IMR-90 (cell line): ENCODE measurements around the gene KIF5C. TPM values are rescaled to one million over a fixed set of nuclear protein-coding genes. Genes with fewer than 3 reads are reported as not detected.

Source experiments
- ATAC-seq: fragments of 200-7000 bp; cut with Tn5 transposase; 2 replicates; pipeline ENCODE4 v1.9.1; 2020; ENCODE audit warnings: low read depth, mild to moderate bottlenecking, moderate library complexity
- BruUV-seq: library from RNA; stranded (reverse); fragments of 400-500 nt; replicated peaks from 2 replicates; lab custom pipeline; 2021; lab: Mats Ljungman, UMichigan
- CTCF ChIA-PET: fragments of 300-600 bp; formaldehyde crosslinking; extraction: SDS; loops from one replicate; lab custom pipeline; 2021; ENCODE audit warnings: antibody characterized with exemption; lab: Yijun Ruan, JAX
- POLR2A ChIA-PET: fragments of 300-600 bp; sonication (Branson Sonifier 250); formaldehyde crosslinking; loops from one replicate; lab custom pipeline; 2022; ENCODE audit warnings: antibody characterized with exemption; ENCODE audit not compliant: unreplicated experiment; lab: Charles Lee
- DNase-seq: peaks from one replicate; pipeline ENCODE4 v3.0.0; 2013
- H2AFZ ChIP-seq: replicated peaks from 2 replicates; pipeline ENCODE3; 2013; ENCODE audit warnings: low read length, mild to moderate bottlenecking; ENCODE audit not compliant: poor library complexity
- H2AK5ac ChIP-seq: 2 replicates; pipeline ENCODE4 v1.6.1; 2013; ENCODE audit warnings: low read depth, low read length, inconsistent platforms
- H2AK9ac ChIP-seq: replicated peaks from 2 replicates; pipeline ENCODE3; 2013; ENCODE audit warnings: mild to moderate bottlenecking, low read depth, low read length, moderate library complexity; ENCODE audit not compliant: poor library complexity
- H2BK120ac ChIP-seq: 2 replicates; pipeline ENCODE4 v1.6.1; 2013; ENCODE audit warnings: low read depth, low read length, inconsistent platforms
- H2BK15ac ChIP-seq: 3 replicates; pipeline ENCODE4 v1.6.1; 2013; ENCODE audit warnings: low read depth, low read length, inconsistent platforms
- H2BK20ac ChIP-seq: 2 replicates; pipeline ENCODE4 v1.6.1; 2013; ENCODE audit warnings: low read depth, mild to moderate bottlenecking, inconsistent platforms, low read length, moderate library complexity
- H2BK5ac ChIP-seq: 2 replicates; pipeline ENCODE4 v1.6.1; 2013; ENCODE audit warnings: mild to moderate bottlenecking, low read depth, low read length, inconsistent platforms; ENCODE audit not compliant: poor library complexity, severe bottlenecking
- H3K14ac ChIP-seq: replicated peaks from 2 replicates; pipeline ENCODE4 v1.6.1; 2013; ENCODE audit warnings: low read depth, low read length, inconsistent platforms
- H3K18ac ChIP-seq: 2 replicates; pipeline ENCODE4 v1.6.1; 2013; ENCODE audit warnings: low read depth, low read length, control low read depth
- H3K23ac ChIP-seq: 2 replicates; pipeline ENCODE4 v1.6.1; 2013; ENCODE audit warnings: low read depth, low read length, inconsistent platforms
- H3K27ac ChIP-seq: 2 replicates; pipeline ENCODE4 v1.5.1; 2013; ENCODE audit warnings: mild to moderate bottlenecking, control low read depth, low read length; ENCODE audit not compliant: insufficient read depth
- H3K27me3 ChIP-seq: 2 replicates; pipeline ENCODE4 v1.6.1; 2013; ENCODE audit warnings: low read length; ENCODE audit not compliant: control insufficient read depth, insufficient read depth
- H3K36me3 ChIP-seq: 2 replicates; pipeline ENCODE4 v1.6.1; 2013; ENCODE audit warnings: low read length, mixed read lengths; ENCODE audit not compliant: control insufficient read depth, insufficient read depth
- H3K4ac ChIP-seq: 2 replicates; pipeline ENCODE4 v1.6.1; 2013; ENCODE audit warnings: low read depth, low read length, inconsistent platforms
- H3K4me1 ChIP-seq: 2 replicates; pipeline ENCODE4 v1.6.1; 2013; ENCODE audit warnings: low read length, mixed read lengths; ENCODE audit not compliant: control insufficient read depth, insufficient read depth
- H3K4me2 ChIP-seq: 2 replicates; pipeline ENCODE4 v1.6.1; 2013; ENCODE audit warnings: low read depth, mild to moderate bottlenecking, control low read depth, low read length, moderate library complexity
- H3K4me3 ChIP-seq: 2 replicates; pipeline ENCODE4 v1.5.1; 2013; ENCODE audit warnings: low read depth, mild to moderate bottlenecking, control low read depth, low read length, moderate library complexity; ENCODE audit not compliant: insufficient read depth
- H3K56ac ChIP-seq: 2 replicates; pipeline ENCODE4 v1.6.1; 2013; ENCODE audit warnings: low read length, inconsistent platforms; ENCODE audit not compliant: insufficient read depth; ENCODE audit errors: extremely low read depth
- H3K79me1 ChIP-seq, 2 experiments: 2 replicates each; pipeline ENCODE4 v1.6.1; 2013; ENCODE audit warnings: low read length in 2 of 2, inconsistent platforms in 1 of 2, low read depth in 1 of 2
- H3K9ac ChIP-seq: 2 replicates; pipeline ENCODE4 v1.6.1; 2013; ENCODE audit warnings: low read depth, low read length, control low read depth
- H3K9me1 ChIP-seq: 2 replicates; pipeline ENCODE4 v1.6.1; 2013; ENCODE audit warnings: low read length, inconsistent platforms; ENCODE audit not compliant: insufficient read depth
- H3K9me3 ChIP-seq: 2 replicates; pipeline ENCODE4 v1.6.1; 2013; ENCODE audit warnings: low read length; ENCODE audit not compliant: control insufficient read depth, insufficient read depth
- H4K20me1 ChIP-seq: 2 replicates; pipeline ENCODE4 v1.6.1; 2013; ENCODE audit warnings: low read length, inconsistent platforms; ENCODE audit not compliant: insufficient read depth
- H4K5ac ChIP-seq: 2 replicates; pipeline ENCODE4 v1.6.1; 2013; ENCODE audit warnings: mild to moderate bottlenecking, low read depth, low read length, control low read depth
- H4K8ac ChIP-seq, 2 experiments: 2 replicates each; pipeline ENCODE4 v1.6.1; 2013; ENCODE audit warnings: low read depth in 2 of 2, low read length in 2 of 2, control low read depth in 1 of 2, inconsistent platforms in 1 of 2
- H4K91ac ChIP-seq: 2 replicates; pipeline ENCODE4 v1.6.1; 2013; ENCODE audit warnings: low read depth, low read length, inconsistent platforms; ENCODE audit not compliant: insufficient read depth
- RFX5 ChIP-seq: IDR thresholded peaks from 2 replicates; pipeline ENCODE4 v1.8.0; 2012; ENCODE audit warnings: low read depth, mild to moderate bottlenecking, low read length, moderate library complexity
- WGBS, 2 experiments: methylation state at CpG; one replicate each; pipeline versions ENCODE4 v1.1.5 to v1.1.7; 2013; ENCODE audit warnings: missing lambda C conversion rate in 2 of 2; ENCODE audit not compliant: insufficient read length in 1 of 2; ENCODE audit errors: extremely low coverage in 2 of 2; 5-methylcytosine and 5-hydroxymethylcytosine counted together
- dilution Hi-C: fragments of 300-500 bp; cut with HindIII; formaldehyde crosslinking; loops from one replicate; pipeline ENCODE4 v1.14.3; 2018; ENCODE audit warnings: low sequenced_read_pairs; ENCODE audit not compliant: unreplicated experiment
- in situ Hi-C: fragments of 300-500 bp; cut with MboI; formaldehyde crosslinking; loops from 3 replicates; pipeline ENCODE4 v1.14.3; 2019; ENCODE audit warnings: low sequenced_read_pairs, inconsistent platforms, mixed read lengths
- intact Hi-C: fragments of 100-400 bp; cut with micrococcal nuclease; formaldehyde crosslinking; loops from 2 replicates; pipeline ENCODE4 v1.10.0; 2022
- polyA plus RNA-seq, 3 experiments: library from polyadenylated mRNA; depleted of rRNA; stranded (reverse); fragments of >200 nt; gene quantifications; 2 replicates each; pipeline ENCODE4 v1.2.3, GENCODE V29; 2012; ENCODE audit warnings: low replicate concordance in 1 of 3
- total RNA-seq: library from RNA; depleted of rRNA; stranded (reverse); fragments of >200 nt; gene quantifications from 2 replicates; pipeline ENCODE4 v1.2.3, GENCODE V29; 2012

The KIF5C gene
- total and polyA plus RNA-seq, 2 of the 4 experiments (the other 2 are of a cell fraction): 0.10 to 0.18 TPM

DNA sequence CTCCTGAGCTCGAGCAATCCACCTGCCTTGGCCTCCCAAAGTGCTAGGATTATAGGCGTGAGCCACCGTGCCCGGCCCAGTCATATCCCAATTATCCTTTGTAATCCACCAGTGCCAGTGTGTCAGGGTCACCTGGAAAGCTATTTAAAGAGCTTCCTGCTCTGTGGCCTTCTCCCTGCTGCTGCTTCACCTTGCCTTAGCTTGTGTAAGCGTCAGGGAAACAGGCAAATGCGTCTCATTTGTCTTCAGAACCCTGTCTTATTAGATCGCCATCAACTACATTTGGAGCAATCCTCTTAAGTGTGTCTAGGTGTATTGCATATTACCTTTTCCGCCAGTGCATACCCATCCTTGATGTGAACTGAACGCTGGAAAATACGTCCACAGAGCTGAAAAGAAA, 10.2 kb downstream of the KIF5C start:
- Histone ChIP-seq H3K18ac (no peak overlapping the region), H2AK9ac (no peak overlapping the region), H2BK120ac (no peak overlapping the region), H2BK20ac (no peak overlapping the region), H3K4me3 (no peak overlapping the region), H3K56ac (no peak overlapping the region), H4K8ac (no peak overlapping the region), H3K79me1 (no peaks in the 10 kb centered on the region), H3K9me3 (no peaks in the 10 kb centered on the region), H2BK15ac (no peak overlapping the region), H3K9me1 (no peaks in the 10 kb centered on the region), H2AK5ac (no peak overlapping the region), H3K36me3 (no peaks in the 10 kb centered on the region), H3K4me1 (no peaks in the 10 kb centered on the region), H3K4me2 (no peak overlapping the region), H3K23ac (no peak overlapping the region), H3K27me3 (peaks cover 14% of the 10 kb centered on the region), H4K5ac (no peak overlapping the region), H3K9ac (no peak overlapping the region), H3K4ac (no peak overlapping the region), H4K91ac (no peak overlapping the region), H2AFZ (no peak overlapping the region), H3K14ac (no peak overlapping the region), H3K27ac (no peak overlapping the region), H2BK5ac (no peak overlapping the region), H4K20me1 (no peaks in the 10 kb centered on the region)
- TF ChIP-seq RFX5: no peak
- DNase-seq (no peak), ATAC-seq (no peak)
- intact Hi-C loops: no loop called here
- CTCF ChIA-PET: no interaction called here
- dilution Hi-C loops: no loop called here
- in situ Hi-C loops: no loop called here
- WGBS, 2 experiments: no CpG with 5 or more reads among the region's 10 CpGs
- POLR2A ChIA-PET: no interaction called here
- no TSS peak for BruUV-seq
